SU-DHL-6 (cell line): Measurements from ENCODE around the gene MRPL39.

ENCODE experiments used
- H2AFZ ChIP-seq: fragments of 200-600 bp; sonication (generic); 2 replicates; pipeline ENCODE4 v1.6.1; 2014; ENCODE audit warnings: low read depth, mild to moderate bottlenecking, moderate library complexity, mixed read lengths, antibody characterized with exemption, low read length; ENCODE audit not compliant: severe bottlenecking
- H3F3A ChIP-seq: fragments of 200-600 bp; shearing (Covaris generic); 2 replicates; pipeline ENCODE4 v1.6.0; 2016; ENCODE audit warnings: antibody characterized with exemption, mild to moderate bottlenecking; ENCODE audit not compliant: insufficient read depth
- H3K27ac ChIP-seq: fragments of 200-600 bp; sonication (generic); 2 replicates; pipeline ENCODE4 v1.5.1; 2016; ENCODE audit warnings: low read depth, mild to moderate bottlenecking, low read length, moderate library complexity, mixed read lengths
- H3K27me3 ChIP-seq: fragments of 200-600 bp; sonication (generic), shearing (Covaris generic); 2 replicates; pipeline ENCODE4 v1.6.0; 2014; ENCODE audit warnings: mild to moderate bottlenecking, low read length
- H3K36me3 ChIP-seq: fragments of 200-600 bp; sonication (generic); 2 replicates; pipeline ENCODE4 v1.6.1; 2014; ENCODE audit warnings: mild to moderate bottlenecking, low read length, mixed read lengths
- H3K4me2 ChIP-seq: fragments of 300-600, 200-600 bp; shearing (Covaris generic), sonication (generic); 2 replicates; pipeline ENCODE4 v1.6.0; 2014; ENCODE audit warnings: low read length, low read depth, mild to moderate bottlenecking; ENCODE audit not compliant: poor library complexity, severe bottlenecking
- H3K4me3 ChIP-seq: fragments of 200-600 bp; sonication (generic); 2 replicates; pipeline ENCODE4 v1.5.1; 2014; ENCODE audit warnings: antibody characterized with exemption, low read length, mild to moderate bottlenecking, mixed read lengths; ENCODE audit not compliant: insufficient read depth, poor library complexity, severe bottlenecking
- H3K79me2 ChIP-seq: fragments of 200-600 bp; sonication (generic); 2 replicates; pipeline ENCODE4 v1.6.1; 2014; ENCODE audit warnings: mild to moderate bottlenecking, low read length, moderate library complexity; ENCODE audit not compliant: insufficient read depth
- H3K9ac ChIP-seq: fragments of 200-600 bp; sonication (generic); 2 replicates; pipeline ENCODE4 v1.7.0; 2014; ENCODE audit warnings: mild to moderate bottlenecking, low read length
- H3K9me2 ChIP-seq: fragments of 200-600 bp; sonication (generic); replicated peaks from 2 replicates; pipeline ENCODE4 v1.6.1; 2014; ENCODE audit warnings: low read length; ENCODE audit not compliant: insufficient read depth
- H3K9me3 ChIP-seq: fragments of 200-600 bp; sonication (generic); 2 replicates; pipeline ENCODE4 v1.6.1; 2014; ENCODE audit warnings: low read length, mixed read lengths; ENCODE audit not compliant: insufficient read depth
- H4K20me1 ChIP-seq: fragments of 200-600 bp; sonication (generic); 2 replicates; pipeline ENCODE4 v1.6.1; 2014; ENCODE audit warnings: low read depth, mild to moderate bottlenecking, antibody characterized with exemption, low read length, moderate library complexity, mixed read lengths
- CTCF ChIP-seq: fragments of 200-600 bp; sonication (generic); IDR thresholded peaks from one replicate; pipeline ENCODE4 v1.5.1; 2017; ENCODE audit warnings: antibody characterized with exemption, mild to moderate bottlenecking, low read length, moderate library complexity; ENCODE audit not compliant: insufficient read depth, poor library complexity, severe bottlenecking
- EZH2phosphoT487 ChIP-seq: fragments of 200-600 bp; sonication (generic), shearing (Covaris generic); conservative IDR thresholded peaks from 2 replicates; pipeline ENCODE4 v1.6.1; 2018; ENCODE audit warnings: mild to moderate bottlenecking, antibody characterized with exemption, low read length, moderate library complexity, mixed read lengths

The MRPL39 gene

GRCh38 chr21:25572861-25573310 is 34.4 kb downstream of the MRPL39 start:
- Histone ChIP-seq H3K27me3 (no peaks in the 10 kb centered on the region), H2AFZ (no peak overlapping the region), H3F3A (peaks cover 37% of the 10 kb centered on the region), H3K4me2 (peak overlapping the region; percentile 89), H3K36me3 (0 out of 2 replicates have a peak, but pooled peaks cover 2% of the 10 kb centered on the region), H3K9me3 (no peaks in the 10 kb centered on the region), H3K9ac (peak overlapping the region; percentile 46), H4K20me1 (no peaks in the 10 kb centered on the region), H3K79me2 (no peaks in the 10 kb centered on the region; the same call in 1 of the 2 replicates), H3K9me2 (no peaks in the 10 kb centered on the region), H3K4me3 (peak overlapping the region; percentile 41), H3K27ac (peak overlapping the region; percentile 94)
- TF ChIP-seq CTCF: no peak
- TF ChIP-seq EZH2phosphoT487: no peak

GRCh38 chr21:25571726-25572121 is 35.6 kb downstream of the MRPL39 start:
- Histone ChIP-seq H3K9ac (no peak overlapping the region), H3K4me3 (no peak overlapping the region), H3K79me2 (peaks cover 5% of the 10 kb centered on the region; the same call in 1 of the 2 replicates), H3K9me2 (no peaks in the 10 kb centered on the region), H3K27me3 (no peaks in the 10 kb centered on the region), H3K36me3 (0 out of 2 replicates have a peak, but pooled peaks cover 2% of the 10 kb centered on the region), H3K4me2 (peak overlapping the region; percentile 89), H3K9me3 (no peaks in the 10 kb centered on the region), H2AFZ (no peak overlapping the region), H3K27ac (peak overlapping the region; percentile 94), H4K20me1 (no peaks in the 10 kb centered on the region), H3F3A (peaks cover 37% of the 10 kb centered on the region)
- no peak for TF ChIP-seq EZH2phosphoT487

GRCh38 chr21:25569711-25570110 is 37.6 kb downstream of the MRPL39 start:
- Histone ChIP-seq H3K27ac (peak overlapping the region; percentile 94), H3F3A (peaks cover 47% of the 10 kb centered on the region), H3K27me3 (no peaks in the 10 kb centered on the region), H2AFZ (no peak overlapping the region), H3K9me3 (no peaks in the 10 kb centered on the region), H3K4me2 (peak overlapping the region; percentile 59), H3K36me3 (0 out of 2 replicates have a peak, but pooled peaks cover 2% of the 10 kb centered on the region), H4K20me1 (no peaks in the 10 kb centered on the region), H3K9ac (peak overlapping the region; percentile 8; the same call in 1 of the 2 replicates), H3K9me2 (no peaks in the 10 kb centered on the region), H3K4me3 (peak overlapping the region; percentile 26), H3K79me2 (peaks cover 21% of the 10 kb centered on the region; the same call in 1 of the 2 replicates)
- TF ChIP-seq EZH2phosphoT487: no peak
- no peak for TF ChIP-seq CTCF

DNA sequence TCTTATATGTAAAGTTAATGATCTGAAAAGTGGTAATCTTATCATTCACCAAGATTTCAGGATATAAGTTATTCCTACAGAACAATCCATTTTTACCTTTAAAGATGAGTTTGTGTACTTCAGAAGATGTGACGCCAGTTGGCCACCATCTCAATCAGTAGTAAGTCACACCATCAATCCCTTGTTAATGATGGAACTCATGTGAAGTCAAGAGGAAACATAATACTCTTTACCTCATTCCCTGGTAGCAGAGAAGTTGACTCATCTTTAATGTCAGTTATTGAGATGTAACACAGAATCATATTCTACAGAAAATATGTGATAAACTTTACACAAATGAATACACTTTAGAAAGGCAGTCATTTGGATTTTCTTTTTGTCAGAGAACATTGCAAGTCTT is 38.2 kb downstream of the MRPL39 start:
- Histone ChIP-seq H3K4me2 (peak overlapping the region; percentile 59), H3K27me3 (no peaks in the 10 kb centered on the region), H3F3A (peaks cover 46% of the 10 kb centered on the region), H3K9me3 (no peaks in the 10 kb centered on the region), H2AFZ (no peak overlapping the region), H3K9ac (peak overlapping the region; percentile 8; the same call in 1 of the 2 replicates), H3K79me2 (peaks cover 27% of the 10 kb centered on the region), H3K4me3 (no peak overlapping the region), H3K36me3 (0 out of 2 replicates have a peak, but pooled peaks cover 2% of the 10 kb centered on the region), H3K27ac (peak overlapping the region; percentile 94), H3K9me2 (no peaks in the 10 kb centered on the region), H4K20me1 (no peaks in the 10 kb centered on the region)
- TF ChIP-seq CTCF (no peak), EZH2phosphoT487 (no peak)
